ENCODE measurements around the gene MLIP.

- no peak for TF ChIP-seq ZFX (IDR thresholded peaks at IDR 0.05)
- no peak for TF ChIP-seq CTCF (conservative IDR thresholded peaks at IDR 0.05)
These were observed 81.8 kb downstream of the MLIP start for GRCh38 chr6:54192993-54193392.
